H1 (cell line): ENCODE data around the gene MED12L. TPM values are rescaled to one million over a fixed set of nuclear protein-coding genes. Genes with fewer than 3 reads are reported as not detected.

Experiments
- CTCF ChIA-PET: fragments of 300-600 bp; sonication (Branson Sonifier 250); formaldehyde crosslinking; loops from one replicate; lab custom pipeline; 2021; ENCODE audit not compliant: partially characterized antibody; lab: Charles Lee
- POLR2A ChIA-PET: fragments of 300-600 bp; sonication (Branson Sonifier 250); formaldehyde crosslinking; loops from one replicate; lab custom pipeline; 2021; ENCODE audit warnings: inconsistent platforms; ENCODE audit not compliant: partially characterized antibody; lab: Charles Lee
- DNase-seq, 2 experiments: peaks; one replicate each; pipeline versions ENCODE4 v3.0.0 to v3.0.0-alpha.2; 2010 to 2022; ENCODE audit warnings: low spot score in 2 of 2, low read depth in 1 of 2, mixed read lengths in 1 of 2
- FAIRE-seq: peaks from 2 replicates; lab custom pipeline; 2011; peaks lifted over from hg19 to GRCh38; lab: Jason Lieb, UNC
- H2AFZ ChIP-seq: 2 replicates; pipeline ENCODE4 v1.8.1; 2012; ENCODE audit warnings: low read length, inconsistent platforms
- H2AK5ac ChIP-seq: 2 replicates; pipeline ENCODE4 v1.6.1; 2013; ENCODE audit warnings: low read depth, low read length
- H2BK120ac ChIP-seq: replicated peaks from 2 replicates; pipeline ENCODE3; 2013; ENCODE audit warnings: low read depth, low read length, inconsistent platforms
- H2BK12ac ChIP-seq: 2 replicates; pipeline ENCODE4 v1.6.1; 2013; ENCODE audit warnings: low read depth, low read length
- H2BK15ac ChIP-seq: 2 replicates; pipeline ENCODE4 v1.6.1; 2013; ENCODE audit warnings: low read length
- H2BK20ac ChIP-seq: 2 replicates; pipeline ENCODE4 v1.6.1; 2013; ENCODE audit warnings: low read length
- H2BK5ac ChIP-seq: 2 replicates; pipeline ENCODE4 v1.6.1; 2013; ENCODE audit warnings: low read depth, low read length
- H3K14ac ChIP-seq: 2 replicates; pipeline ENCODE4 v1.6.1; 2013; ENCODE audit warnings: inconsistent platforms; ENCODE audit not compliant: insufficient read length
- H3K18ac ChIP-seq: 2 replicates; pipeline ENCODE4 v1.6.1; 2013; ENCODE audit warnings: low read length; ENCODE audit errors: extremely low read depth
- H3K23ac ChIP-seq: 2 replicates; pipeline ENCODE4 v1.6.1; 2013; ENCODE audit warnings: inconsistent platforms; ENCODE audit not compliant: insufficient read length
- H3K23me2 ChIP-seq: 2 replicates; pipeline ENCODE4 v1.6.1; 2013; ENCODE audit warnings: low read depth, low read length
- H3K27ac ChIP-seq: 2 replicates; pipeline ENCODE4 v1.6.1; 2011; ENCODE audit warnings: low read depth, low read length, inconsistent platforms
- H3K27me3 ChIP-seq, 4 experiments: replicated peaks in 1 of 4; 1 replicate in 1 of 4; 2 replicates in 3 of 4; pipeline versions ENCODE4 v1.6.1 to v1.8.1; 2011 to 2013; ENCODE audit warnings: low read length in 3 of 4, mild to moderate bottlenecking in 3 of 4, inconsistent platforms in 2 of 4, mixed read lengths in 2 of 4, moderate library complexity in 1 of 4; ENCODE audit not compliant: control insufficient read depth in 3 of 4, insufficient read depth in 3 of 4; ENCODE audit errors: extremely low read depth in 1 of 4
- H3K36me3 ChIP-seq, 4 experiments: 2 replicates each; pipeline versions ENCODE4 v1.6.1 to v1.8.1; 2011 to 2013; ENCODE audit warnings: mild to moderate bottlenecking in 4 of 4, low read length in 3 of 4, moderate library complexity in 2 of 4, control low read depth in 1 of 4, inconsistent platforms in 1 of 4; ENCODE audit not compliant: insufficient read depth in 4 of 4, control insufficient read depth in 2 of 4
- H3K4ac ChIP-seq: replicated peaks from 2 replicates; pipeline ENCODE3; 2013; ENCODE audit warnings: low read length, low read depth, mixed read lengths, inconsistent platforms; ENCODE audit not compliant: insufficient read length
- H3K4me1 ChIP-seq, 4 experiments: replicated peaks in 1 of 4; 1 replicate in 1 of 4; 2 replicates in 3 of 4; pipeline versions ENCODE4 v1.6.1 to v1.8.1; 2011 to 2013; ENCODE audit warnings: low read length in 3 of 4, inconsistent platforms in 2 of 4, mixed read lengths in 1 of 4; ENCODE audit not compliant: insufficient read depth in 4 of 4, control insufficient read depth in 3 of 4
- H3K4me2 ChIP-seq, 2 experiments: 2 replicates each; pipeline versions ENCODE4 v1.6.1 to v1.8.1; 2011 to 2013; ENCODE audit warnings: low read depth in 2 of 2, low read length in 2 of 2, control low read depth in 1 of 2, inconsistent platforms in 1 of 2, mild to moderate bottlenecking in 1 of 2; ENCODE audit not compliant: insufficient read depth in 1 of 2
- H3K4me3 ChIP-seq, 4 experiments: fragments of 200-600, 300-600 bp in 1 of 4; sonication (generic), shearing (Covaris generic), sonication (Bioruptor Twin) in 1 of 4; 2 replicates each; pipeline versions ENCODE4 v1.5.1 to v1.8.1; 2011 to 2016; ENCODE audit warnings: low read length in 4 of 4, low read depth in 3 of 4, control low read depth in 2 of 4, inconsistent platforms in 2 of 4, mild to moderate bottlenecking in 2 of 4, mixed read lengths in 1 of 4, moderate library complexity in 1 of 4; ENCODE audit not compliant: insufficient read depth in 2 of 4; ENCODE audit errors: extremely low read depth in 1 of 4
- H3K56ac ChIP-seq: replicated peaks from 2 replicates; pipeline ENCODE3; 2013; ENCODE audit warnings: low read depth, mild to moderate bottlenecking, mixed read lengths, low read length, inconsistent platforms; ENCODE audit not compliant: insufficient read length
- H3K79me1 ChIP-seq: 2 replicates; pipeline ENCODE4 v1.6.1; 2013; ENCODE audit warnings: low read depth, low read length, control low read depth
- H3K79me2 ChIP-seq, 2 experiments: 2 replicates each; pipeline versions ENCODE4 v1.6.1 to v1.8.1; 2012 to 2013; ENCODE audit warnings: low read length in 2 of 2, mild to moderate bottlenecking in 2 of 2, inconsistent platforms in 1 of 2; ENCODE audit not compliant: insufficient read depth in 2 of 2, control insufficient read depth in 1 of 2
- H3K9ac ChIP-seq, 4 experiments: replicated peaks in 1 of 4; 1 replicate in 1 of 4; 2 replicates in 3 of 4; pipeline versions ENCODE4 v1.6.1 to v1.8.1; 2011 to 2013; ENCODE audit warnings: low read depth in 3 of 4, low read length in 3 of 4, control low read depth in 2 of 4, mild to moderate bottlenecking in 2 of 4, moderate library complexity in 2 of 4, inconsistent platforms in 1 of 4; ENCODE audit errors: extremely low read depth in 1 of 4
- H3K9me3 ChIP-seq, 2 experiments: 2 replicates each; pipeline versions ENCODE4 v1.6.1 to v1.8.1; 2012 to 2013; ENCODE audit warnings: mild to moderate bottlenecking in 2 of 2, moderate library complexity in 2 of 2, control low read depth in 1 of 2, inconsistent platforms in 1 of 2, low read depth in 1 of 2, low read length in 1 of 2, mixed read lengths in 1 of 2; ENCODE audit not compliant: insufficient read depth in 2 of 2
- H4K20me1 ChIP-seq, 2 experiments: replicated peaks in 1 of 2; 2 replicates each; pipeline versions ENCODE3 to v1.8.1; 2011 to 2013; ENCODE audit warnings: inconsistent platforms in 2 of 2, low read length in 2 of 2, mild to moderate bottlenecking in 1 of 2; ENCODE audit not compliant: insufficient read depth in 2 of 2, control insufficient read depth in 1 of 2
- H4K5ac ChIP-seq: 2 replicates; pipeline ENCODE4 v1.6.1; 2013; ENCODE audit warnings: low read length, low read depth, mixed read lengths, inconsistent platforms; ENCODE audit not compliant: insufficient read length
- H4K8ac ChIP-seq: 2 replicates; pipeline ENCODE4 v1.8.0; 2013; ENCODE audit warnings: mild to moderate bottlenecking, moderate library complexity, low read length, inconsistent platforms; ENCODE audit not compliant: insufficient read depth; ENCODE audit errors: extremely low read depth
- H4K91ac ChIP-seq: replicated peaks from 2 replicates; pipeline ENCODE3; 2013; ENCODE audit warnings: low read length, mixed read lengths, inconsistent platforms; ENCODE audit not compliant: insufficient read length
- BCL11A ChIP-seq, 2 experiments: IDR thresholded peaks; one replicate each; pipeline ENCODE4 v1.6.1; 2011; ENCODE audit warnings: low read depth in 2 of 2, low read length in 2 of 2, mild to moderate bottlenecking in 2 of 2
- HDAC6 ChIP-seq: IDR thresholded peaks from one replicate; pipeline ENCODE4 v1.7.1; 2012; ENCODE audit warnings: low read depth, mild to moderate bottlenecking, inconsistent platforms, low read length, moderate library complexity
- JUND ChIP-seq: IDR thresholded peaks from 2 replicates; pipeline ENCODE4 v1.6.1; 2011; ENCODE audit warnings: mild to moderate bottlenecking, improper control_type of control experiment, low read length
- NANOG ChIP-seq: IDR thresholded peaks from 2 replicates; pipeline ENCODE4 v1.6.1; 2011; ENCODE audit warnings: low read length, low read depth, mild to moderate bottlenecking, inconsistent platforms; ENCODE audit not compliant: insufficient read depth, poor library complexity, severe bottlenecking
- POLR2AphosphoS5 ChIP-seq: IDR thresholded peaks from 2 replicates; pipeline ENCODE4 v1.6.1; 2011; ENCODE audit warnings: low read depth, low read length
- SP2 ChIP-seq: IDR thresholded peaks from 2 replicates; pipeline ENCODE4 v1.6.1; 2012; ENCODE audit warnings: mild to moderate bottlenecking, low read length, inconsistent platforms
- SP4 ChIP-seq: IDR thresholded peaks from 2 replicates; pipeline ENCODE4 v1.6.1; 2012; ENCODE audit warnings: low read length, inconsistent platforms
- TAF7 ChIP-seq: optimal IDR thresholded peaks from 2 replicates; pipeline ENCODE3; 2011; ENCODE audit warnings: low read depth, mild to moderate bottlenecking, inconsistent platforms, low read length, moderate library complexity, borderline replicate concordance
- TBP ChIP-seq: IDR thresholded peaks from 2 replicates; pipeline ENCODE4 v1.6.1; 2011; ENCODE audit warnings: low read depth, low read length, improper control_type of control experiment
- WGBS, 2 experiments: shearing (Covaris generic) in 1 of 2; methylation state at CpG; one replicate each; pipeline versions ENCODE4 v1.1.6 to v1.1.7; 2013 to 2015; ENCODE audit warnings: low lambda C conversion rate in 2 of 2, mixed read lengths in 2 of 2, inconsistent platforms in 1 of 2, low coverage in 1 of 2, missing lambda C conversion rate in 1 of 2; ENCODE audit not compliant: insufficient replicate concordance in 2 of 2, insufficient coverage in 1 of 2, insufficient read length in 1 of 2; ENCODE audit errors: extremely low coverage in 1 of 2, missing lambda C conversion rate in 1 of 2; 5-methylcytosine and 5-hydroxymethylcytosine counted together
- polyA plus RNA-seq, 7 experiments: library from polyadenylated mRNA; depleted of rRNA in 3 of 7; stranded (reverse) in 5 of 7; unstranded in 2 of 7; fragments of >200 nt in 5 of 7; fragments of 200-250 nt in 2 of 7; gene quantifications; 1 replicate in 5 of 7; 2 replicates in 1 of 7; 4 replicates in 1 of 7; pipeline versions ENCODE4 v1.2.1 to v1.2.3, GENCODE V29; 2011 to 2013; ENCODE audit warnings: missing spikeins in 2 of 7, mixed read lengths in 2 of 7
- total RNA-seq: library from RNA; stranded (reverse); fragmentation: NEBNext Ultra II Directional; extraction: Animal tissue kit (Norgen Biotek cat#: 25700); gene quantifications from 2 replicates; pipeline ENCODE4 v1.2.1, GENCODE V29; 2021
- TF ChIP-seq, protein P1 (sequence below): IDR thresholded peaks from 2 replicates; pipeline ENCODE4 v1.6.1; 2011; ENCODE audit warnings: low read depth, mild to moderate bottlenecking, low read length; ENCODE audit not compliant: insufficient read depth
- TF ChIP-seq, protein P2 (sequence below): IDR thresholded peaks from 2 replicates; pipeline ENCODE4 v1.6.1; 2011; ENCODE audit warnings: low read length, improper control_type of control experiment

The MED12L gene
- total and polyA plus RNA-seq, 2 of the 8 experiments (the other 6 are each of a cell fraction or from before 2014, with no cell fraction given), result 3.6 to 26.2 TPM

GRCh38 chr3:151197981-151198767 is 112.7 kb downstream of the MED12L start:
- Histone ChIP-seq H3K27ac (no peak overlapping the region), H3K4me1 (no peaks in the 10 kb centered on the region), H3K79me1 (no peaks in the 10 kb centered on the region), H2BK5ac (no peak overlapping the region), H3K4ac (no peak overlapping the region), H3K9ac (no peak overlapping the region), H2AK5ac (no peak overlapping the region), H3K4me2 (no peak overlapping the region), H2AFZ (no peak overlapping the region), H4K8ac (no peak overlapping the region), H3K36me3 (peaks cover 0 to 4% (median 0%) of the 10 kb centered on the region in 4 experiments; a peak in 2 of 8 replicates), H4K20me1 (no peaks in the 10 kb centered on the region), H3K9me3 (no peaks in the 10 kb centered on the region), H3K56ac (no peak overlapping the region), H2BK20ac (no peak overlapping the region), H3K4me3 (no peak overlapping the region), H2BK15ac (no peak overlapping the region), H3K14ac (no peak overlapping the region), H3K23ac (no peak overlapping the region), H3K23me2 (no peaks in the 10 kb centered on the region), H4K91ac (no peak overlapping the region), H3K79me2 (no peaks in the 10 kb centered on the region), H4K5ac (no peak overlapping the region), H3K18ac (no peak overlapping the region), H3K27me3 (no peaks in the 10 kb centered on the region), H2BK120ac (no peak overlapping the region), H2BK12ac (no peak overlapping the region)
- DNase-seq (no peak), FAIRE-seq (no peak)
- POLR2A ChIA-PET, result no interaction called here
- CTCF ChIA-PET, result interaction anchor here (0.6 to 4.4 kb wide), 5 partner anchors 9 to 305 kb away, joined by 3 to 18 read pairs (median 5); no protein-coding TSS in a partner anchor
- 92% methylated on average over 6 of the region's 6 CpGs; no CpG with 5 or more reads in 1 of the 2 experiments for WGBS, 2 experiments
- TF ChIP-seq HDAC6 (no peak), JUND (no peak), SP4 (no peak), POLR2AphosphoS5 (no peak), SP2 (no peak), NANOG (no peak), TAF7 (no peak), BCL11A (IDR thresholded peaks at IDR 0.05; ENCODE audit: low read depth in 2 of 2, low read length in 2 of 2) (no peak), TBP (no peak)
- TF ChIP-seq, protein P1, sequence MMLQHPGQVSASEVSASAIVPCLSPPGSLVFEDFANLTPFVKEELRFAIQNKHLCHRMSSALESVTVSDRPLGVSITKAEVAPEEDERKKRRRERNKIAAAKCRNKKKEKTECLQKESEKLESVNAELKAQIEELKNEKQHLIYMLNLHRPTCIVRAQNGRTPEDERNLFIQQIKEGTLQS, result no peak
- TF ChIP-seq, protein P2, sequence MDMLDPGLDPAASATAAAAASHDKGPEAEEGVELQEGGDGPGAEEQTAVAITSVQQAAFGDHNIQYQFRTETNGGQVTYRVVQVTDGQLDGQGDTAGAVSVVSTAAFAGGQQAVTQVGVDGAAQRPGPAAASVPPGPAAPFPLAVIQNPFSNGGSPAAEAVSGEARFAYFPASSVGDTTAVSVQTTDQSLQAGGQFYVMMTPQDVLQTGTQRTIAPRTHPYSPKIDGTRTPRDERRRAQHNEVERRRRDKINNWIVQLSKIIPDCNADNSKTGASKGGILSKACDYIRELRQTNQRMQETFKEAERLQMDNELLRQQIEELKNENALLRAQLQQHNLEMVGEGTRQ, result no peak
